HL-60 (cell line): ENCODE data around the gene ACCSL.

Source experiments
- DNase-seq, 2 experiments: peaks; one replicate each; pipeline ENCODE4 v3.0.0-alpha.2; 2010 to 2020; ENCODE audit warnings: low read depth in 1 of 2, low spot score in 1 of 2
- H3K27ac ChIP-seq: fragments of 250-450 bp; sonication (Bioruptor Pico); replicated peaks from 2 replicates; pipeline ENCODE4 v1.5.1; 2020; ENCODE audit warnings: mild to moderate bottlenecking, moderate library complexity
- H3K27me3 ChIP-seq: fragments of 250-450 bp; sonication (Bioruptor Pico); 2 replicates; pipeline ENCODE4 v1.5.1; 2021; ENCODE audit warnings: mild to moderate bottlenecking, moderate library complexity; ENCODE audit not compliant: insufficient read depth, poor library complexity, severe bottlenecking
- H3K4me3 ChIP-seq: replicated peaks from 2 replicates; pipeline ENCODE4 v1.5.1; 2011; ENCODE audit warnings: mild to moderate bottlenecking, control low read depth, low read length; ENCODE audit not compliant: insufficient read depth
- GABPA ChIP-seq: IDR thresholded peaks from 2 replicates; pipeline ENCODE4 v1.6.1; 2012; ENCODE audit warnings: low read depth
- POLR2AphosphoS5 ChIP-seq: IDR thresholded peaks from 2 replicates; pipeline ENCODE4 v1.6.1; 2012; ENCODE audit warnings: low read depth
- SPI1 ChIP-seq: IDR thresholded peaks from 2 replicates; pipeline ENCODE4 v1.6.1; 2012; ENCODE audit warnings: low read depth, mild to moderate bottlenecking, borderline replicate concordance
- TF ChIP-seq, protein P1 (sequence below): IDR thresholded peaks from one replicate; pipeline ENCODE4 v1.5.1; 2011; ENCODE audit warnings: low read length, control low read depth, inconsistent platforms; ENCODE audit not compliant: insufficient read depth
- TF ChIP-seq, protein P2 (sequence below): IDR thresholded peaks from 2 replicates; pipeline ENCODE4 v1.6.1; 2012; ENCODE audit warnings: low read depth; ENCODE audit not compliant: insufficient replicate concordance

Gene ACCSL

DNA sequence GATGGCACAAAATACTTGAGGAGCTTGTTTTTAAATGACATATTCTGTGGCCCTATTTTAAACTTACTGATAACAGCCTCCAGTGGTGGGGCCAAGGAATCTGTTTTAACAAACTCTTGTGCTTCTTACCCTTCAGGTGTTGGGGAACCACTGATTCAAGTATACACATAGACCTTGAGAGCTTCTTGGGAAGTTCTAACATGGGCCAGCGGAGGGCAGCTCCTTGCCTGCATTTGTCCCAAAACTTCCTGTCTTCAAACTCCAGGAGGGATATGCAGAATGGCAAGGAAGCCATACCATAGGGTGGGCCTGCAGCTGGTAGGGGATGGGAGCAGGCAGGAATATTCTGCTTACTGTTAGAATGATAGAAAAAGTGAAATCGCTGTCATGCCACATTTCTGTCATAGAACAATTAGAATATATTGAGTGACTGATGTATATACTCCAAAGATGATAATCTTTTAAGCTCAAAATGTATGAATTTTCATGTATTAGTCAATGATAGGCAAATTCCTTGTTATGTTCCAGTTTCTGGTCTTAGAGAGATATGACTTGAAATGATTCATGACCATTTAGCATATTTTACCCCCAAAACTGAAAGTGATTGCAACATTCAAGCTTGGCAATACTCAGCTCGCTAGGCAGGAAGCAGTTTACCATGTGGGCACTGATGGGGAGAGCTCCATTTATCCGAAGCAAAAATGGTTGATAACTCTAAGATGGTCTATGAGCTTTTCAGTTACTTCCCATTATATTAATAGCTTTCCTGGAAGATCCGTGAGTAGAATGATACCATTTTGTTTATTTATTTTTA lies 56.9 kb downstream of the ACCSL start:
- H3K27me3 ChIP-seq: no peaks in the 10 kb centered on the region
- TF ChIP-seq, protein P1, sequence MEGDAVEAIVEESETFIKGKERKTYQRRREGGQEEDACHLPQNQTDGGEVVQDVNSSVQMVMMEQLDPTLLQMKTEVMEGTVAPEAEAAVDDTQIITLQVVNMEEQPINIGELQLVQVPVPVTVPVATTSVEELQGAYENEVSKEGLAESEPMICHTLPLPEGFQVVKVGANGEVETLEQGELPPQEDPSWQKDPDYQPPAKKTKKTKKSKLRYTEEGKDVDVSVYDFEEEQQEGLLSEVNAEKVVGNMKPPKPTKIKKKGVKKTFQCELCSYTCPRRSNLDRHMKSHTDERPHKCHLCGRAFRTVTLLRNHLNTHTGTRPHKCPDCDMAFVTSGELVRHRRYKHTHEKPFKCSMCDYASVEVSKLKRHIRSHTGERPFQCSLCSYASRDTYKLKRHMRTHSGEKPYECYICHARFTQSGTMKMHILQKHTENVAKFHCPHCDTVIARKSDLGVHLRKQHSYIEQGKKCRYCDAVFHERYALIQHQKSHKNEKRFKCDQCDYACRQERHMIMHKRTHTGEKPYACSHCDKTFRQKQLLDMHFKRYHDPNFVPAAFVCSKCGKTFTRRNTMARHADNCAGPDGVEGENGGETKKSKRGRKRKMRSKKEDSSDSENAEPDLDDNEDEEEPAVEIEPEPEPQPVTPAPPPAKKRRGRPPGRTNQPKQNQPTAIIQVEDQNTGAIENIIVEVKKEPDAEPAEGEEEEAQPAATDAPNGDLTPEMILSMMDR: no peak
- TF ChIP-seq GABPA: no peak
- no peak for TF ChIP-seq SPI1
- TF ChIP-seq, protein P2, sequence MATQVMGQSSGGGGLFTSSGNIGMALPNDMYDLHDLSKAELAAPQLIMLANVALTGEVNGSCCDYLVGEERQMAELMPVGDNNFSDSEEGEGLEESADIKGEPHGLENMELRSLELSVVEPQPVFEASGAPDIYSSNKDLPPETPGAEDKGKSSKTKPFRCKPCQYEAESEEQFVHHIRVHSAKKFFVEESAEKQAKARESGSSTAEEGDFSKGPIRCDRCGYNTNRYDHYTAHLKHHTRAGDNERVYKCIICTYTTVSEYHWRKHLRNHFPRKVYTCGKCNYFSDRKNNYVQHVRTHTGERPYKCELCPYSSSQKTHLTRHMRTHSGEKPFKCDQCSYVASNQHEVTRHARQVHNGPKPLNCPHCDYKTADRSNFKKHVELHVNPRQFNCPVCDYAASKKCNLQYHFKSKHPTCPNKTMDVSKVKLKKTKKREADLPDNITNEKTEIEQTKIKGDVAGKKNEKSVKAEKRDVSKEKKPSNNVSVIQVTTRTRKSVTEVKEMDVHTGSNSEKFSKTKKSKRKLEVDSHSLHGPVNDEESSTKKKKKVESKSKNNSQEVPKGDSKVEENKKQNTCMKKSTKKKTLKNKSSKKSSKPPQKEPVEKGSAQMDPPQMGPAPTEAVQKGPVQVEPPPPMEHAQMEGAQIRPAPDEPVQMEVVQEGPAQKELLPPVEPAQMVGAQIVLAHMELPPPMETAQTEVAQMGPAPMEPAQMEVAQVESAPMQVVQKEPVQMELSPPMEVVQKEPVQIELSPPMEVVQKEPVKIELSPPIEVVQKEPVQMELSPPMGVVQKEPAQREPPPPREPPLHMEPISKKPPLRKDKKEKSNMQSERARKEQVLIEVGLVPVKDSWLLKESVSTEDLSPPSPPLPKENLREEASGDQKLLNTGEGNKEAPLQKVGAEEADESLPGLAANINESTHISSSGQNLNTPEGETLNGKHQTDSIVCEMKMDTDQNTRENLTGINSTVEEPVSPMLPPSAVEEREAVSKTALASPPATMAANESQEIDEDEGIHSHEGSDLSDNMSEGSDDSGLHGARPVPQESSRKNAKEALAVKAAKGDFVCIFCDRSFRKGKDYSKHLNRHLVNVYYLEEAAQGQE: no peak
- TF ChIP-seq POLR2AphosphoS5: no peak
- H3K27ac ChIP-seq: no peak overlapping the region
- no peak for DNase-seq
- H3K4me3 ChIP-seq: no peak overlapping the region

DNA sequence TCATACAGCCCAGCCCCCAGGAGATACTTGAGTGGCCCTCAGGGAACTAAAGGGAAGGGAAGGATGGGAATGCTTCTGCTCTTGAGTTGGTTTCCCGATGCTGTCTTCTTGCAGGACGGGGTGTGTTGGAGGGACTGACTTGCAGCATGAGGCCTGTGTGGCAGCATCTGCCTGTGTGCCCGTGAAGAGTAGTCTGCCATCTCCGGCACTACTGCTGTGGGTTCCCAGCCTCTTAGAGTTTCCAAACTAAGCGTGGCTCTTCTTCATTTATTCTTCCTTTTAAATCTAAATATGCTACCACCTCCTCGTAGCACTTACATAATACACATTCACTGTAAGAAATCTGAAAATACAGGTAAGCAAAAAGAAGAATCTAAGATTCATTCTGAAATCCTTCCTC lies 60.5 kb downstream of the ACCSL start:
- Histone ChIP-seq H3K27me3 (no peaks in the 10 kb centered on the region), H3K4me3 (no peak overlapping the region), H3K27ac (no peak overlapping the region)
- no peak for DNase-seq
- TF ChIP-seq, protein P2: no peak
